Panc1 (cell line): ENCODE results near the gene PHTF2. TPM values are rescaled to one million over a fixed set of nuclear protein-coding genes. Genes with fewer than 3 reads are reported as not detected.

ENCODE experiments used
- ATAC-seq: fragments of 200-7000 bp; cut with Tn5 transposase; 2 replicates; pipeline ENCODE4 v1.9.1; 2020; ENCODE audit warnings: mild to moderate bottlenecking, moderate library complexity
- BruUV-seq: library from RNA; stranded (reverse); fragments of 400-500 nt; replicated peaks from 2 replicates; lab custom pipeline; 2021; lab: Mats Ljungman, UMichigan
- CTCF ChIA-PET: fragments of 300-600 bp; sonication (Branson Sonifier 250); formaldehyde crosslinking; loops from one replicate; lab custom pipeline; 2022; ENCODE audit warnings: antibody characterized with exemption; lab: Charles Lee
- POLR2A ChIA-PET: fragments of 300-600 bp; sonication (Branson Sonifier 250); formaldehyde crosslinking; loops from one replicate; lab custom pipeline; 2022; ENCODE audit warnings: antibody characterized with exemption; lab: Charles Lee
- DNase-seq: peaks from one replicate; pipeline ENCODE4 v3.0.0-alpha.2; 2010; ENCODE audit warnings: low read depth, low spot score
- H3K27ac ChIP-seq: 2 replicates; pipeline ENCODE4 v1.5.1; 2011; ENCODE audit warnings: mild to moderate bottlenecking, low read length, inconsistent platforms
- H3K27me3 ChIP-seq: fragments of 200-500 bp; sonication (Bioruptor generic); 2 replicates; pipeline ENCODE4 v1.6.0; 2014; ENCODE audit warnings: low read length, inconsistent platforms; ENCODE audit not compliant: control insufficient read depth, insufficient read depth
- H3K36me3 ChIP-seq: fragments of 200-500 bp; sonication (Bioruptor generic); 2 replicates; pipeline ENCODE4 v1.5.1; 2014; ENCODE audit warnings: inconsistent platforms, mild to moderate bottlenecking, low read length, moderate library complexity; ENCODE audit not compliant: control insufficient read depth, insufficient read depth
- H3K4me1 ChIP-seq: 2 replicates; pipeline ENCODE4 v1.5.1; 2011; ENCODE audit warnings: inconsistent platforms, mild to moderate bottlenecking, low read length, moderate library complexity; ENCODE audit not compliant: control insufficient read depth, insufficient read depth
- H3K4me3 ChIP-seq, 2 experiments: 2 replicates each; pipeline ENCODE4 v1.5.1; 2011 to 2012; ENCODE audit warnings: low read depth in 2 of 2, low read length in 2 of 2, mild to moderate bottlenecking in 2 of 2, inconsistent platforms in 1 of 2, moderate library complexity in 1 of 2
- H3K9me3 ChIP-seq: fragments of 200-500 bp; sonication (Bioruptor generic); 2 replicates; pipeline ENCODE4 v1.5.1; 2014; ENCODE audit warnings: low read depth, mild to moderate bottlenecking, inconsistent platforms, low read length, moderate library complexity; ENCODE audit not compliant: control insufficient read depth, insufficient read depth
- POLR2AphosphoS5 ChIP-seq: IDR thresholded peaks from 2 replicates; pipeline ENCODE4 v1.6.1; 2012; ENCODE audit warnings: mild to moderate bottlenecking, low read depth, low read length, moderate library complexity
- REST ChIP-seq, 2 experiments: IDR thresholded peaks; 2 replicates each; pipeline ENCODE4 v1.6.1; 2011 to 2012; ENCODE audit warnings: low read depth in 2 of 2, control low read depth in 1 of 2, low read length in 1 of 2, mild to moderate bottlenecking in 1 of 2, moderate library complexity in 1 of 2; ENCODE audit not compliant: insufficient read depth in 1 of 2
- SIN3A ChIP-seq: IDR thresholded peaks from 2 replicates; pipeline ENCODE4 v1.6.1; 2012; ENCODE audit warnings: low read depth, mild to moderate bottlenecking, low read length, moderate library complexity, borderline replicate concordance; ENCODE audit not compliant: insufficient read depth
- TCF7L2 ChIP-seq: IDR thresholded peaks from 2 replicates; pipeline ENCODE4 v1.6.1; 2011; ENCODE audit warnings: mild to moderate bottlenecking, low read depth, low read length, inconsistent platforms
- in situ Hi-C: cut with HindIII; loops from 2 replicates; pipeline ENCODE4 v1.10.0; 2016; ENCODE audit warnings: low sequenced_read_pairs, low pct_unique_long_range_greater_than_20kb
- intact Hi-C: fragments of 100-400 bp; cut with micrococcal nuclease; formaldehyde crosslinking; loops from one replicate; pipeline ENCODE4 v1.10.0; 2022; ENCODE audit not compliant: unreplicated experiment
- total RNA-seq: library from RNA; stranded (reverse); gene quantifications from one replicate; pipeline ENCODE4 v1.2.1, GENCODE V29; 2021; ENCODE audit not compliant: unreplicated experiment
- TF ChIP-seq, protein P1 (sequence below): fragments of 450-650 bp; IDR thresholded peaks from 2 replicates; pipeline ENCODE4 v1.5.1; 2017; ENCODE audit warnings: mild to moderate bottlenecking

The PHTF2 gene
- total RNA-seq, 1 experiment from 2014 or later: 61.5 TPM

DNA sequence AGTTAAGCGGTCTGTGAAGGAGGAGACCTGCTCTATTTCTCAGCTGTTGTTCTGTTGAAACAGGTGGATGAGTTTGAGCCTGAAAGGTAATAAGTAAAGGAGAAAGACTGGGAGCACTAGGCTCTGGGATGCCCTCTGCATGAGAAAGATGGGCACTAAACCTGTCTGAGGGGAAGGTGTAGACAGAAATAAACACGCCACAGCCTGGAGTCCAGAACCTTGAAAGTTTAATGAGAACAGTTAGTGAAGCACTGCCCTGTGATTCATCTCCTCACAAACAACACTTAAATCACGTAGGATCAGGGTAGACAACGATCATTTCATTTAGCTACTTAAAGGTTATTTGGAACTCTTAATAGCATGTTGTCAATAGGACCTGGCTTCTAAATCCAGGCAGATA is 193.1 kb downstream of the PHTF2 start:
- Histone ChIP-seq H3K9me3 (no peaks in the 10 kb centered on the region), H3K4me1 (no peaks in the 10 kb centered on the region), H3K27me3 (peaks cover 2% of the 10 kb centered on the region; the same call in 1 of the 2 replicates), H3K4me3 (no peak overlapping the region), H3K36me3 (no peaks in the 10 kb centered on the region), H3K27ac (no peak overlapping the region)
- POLR2A ChIA-PET: no interaction called here
- ATAC-seq: no peak
- in situ Hi-C loops: no loop called here
- intact Hi-C loops: no loop called here
- TF ChIP-seq POLR2AphosphoS5 (no peak), SIN3A (no peak), TCF7L2 (no peak), REST (IDR thresholded peaks at IDR 0.05; ENCODE audit: insufficient read depth in 1 of 2, low read depth in 2 of 2, low read length in 1 of 2) (no peak)
- TF ChIP-seq, protein P1, sequence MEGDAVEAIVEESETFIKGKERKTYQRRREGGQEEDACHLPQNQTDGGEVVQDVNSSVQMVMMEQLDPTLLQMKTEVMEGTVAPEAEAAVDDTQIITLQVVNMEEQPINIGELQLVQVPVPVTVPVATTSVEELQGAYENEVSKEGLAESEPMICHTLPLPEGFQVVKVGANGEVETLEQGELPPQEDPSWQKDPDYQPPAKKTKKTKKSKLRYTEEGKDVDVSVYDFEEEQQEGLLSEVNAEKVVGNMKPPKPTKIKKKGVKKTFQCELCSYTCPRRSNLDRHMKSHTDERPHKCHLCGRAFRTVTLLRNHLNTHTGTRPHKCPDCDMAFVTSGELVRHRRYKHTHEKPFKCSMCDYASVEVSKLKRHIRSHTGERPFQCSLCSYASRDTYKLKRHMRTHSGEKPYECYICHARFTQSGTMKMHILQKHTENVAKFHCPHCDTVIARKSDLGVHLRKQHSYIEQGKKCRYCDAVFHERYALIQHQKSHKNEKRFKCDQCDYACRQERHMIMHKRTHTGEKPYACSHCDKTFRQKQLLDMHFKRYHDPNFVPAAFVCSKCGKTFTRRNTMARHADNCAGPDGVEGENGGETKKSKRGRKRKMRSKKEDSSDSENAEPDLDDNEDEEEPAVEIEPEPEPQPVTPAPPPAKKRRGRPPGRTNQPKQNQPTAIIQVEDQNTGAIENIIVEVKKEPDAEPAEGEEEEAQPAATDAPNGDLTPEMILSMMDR: no peak
- no peak for DNase-seq
- BruUV-seq: no TSS peak
- CTCF ChIA-PET: no interaction called here

DNA sequence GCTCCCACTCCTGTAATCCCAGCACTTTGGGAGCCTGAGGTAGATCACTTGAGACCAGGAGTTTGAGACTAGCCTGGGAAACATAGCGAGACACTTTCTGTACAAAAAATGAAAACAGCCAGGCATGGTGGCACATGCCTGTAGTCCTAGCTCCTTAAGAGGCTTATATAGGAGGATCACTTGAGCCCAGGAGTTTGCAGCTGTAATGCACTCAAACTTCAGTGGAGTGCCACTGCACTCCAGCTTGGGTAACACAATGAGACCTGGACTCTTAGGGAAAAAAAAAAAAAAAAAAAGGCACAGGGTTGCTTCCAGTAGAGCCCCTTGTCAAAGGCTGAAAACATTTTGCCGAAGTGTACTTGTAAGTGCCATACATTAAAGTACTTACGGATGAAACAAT is 195.3 kb downstream of the PHTF2 start:
- DNase-seq (no peak), ATAC-seq (no peak)
- Histone ChIP-seq H3K4me1 (no peaks in the 10 kb centered on the region), H3K9me3 (no peaks in the 10 kb centered on the region), H3K27ac (no peak overlapping the region), H3K4me3 (no peak overlapping the region), H3K36me3 (no peaks in the 10 kb centered on the region), H3K27me3 (peaks cover 2% of the 10 kb centered on the region; the same call in 1 of the 2 replicates)
- intact Hi-C loops (no loop called here), in situ Hi-C loops (no loop called here)
- POLR2A ChIA-PET: no interaction called here
- CTCF ChIA-PET: no interaction called here
- TF ChIP-seq, protein P1: no peak
- TF ChIP-seq REST (IDR thresholded peaks at IDR 0.05; ENCODE audit: insufficient read depth in 1 of 2, low read depth in 2 of 2, low read length in 1 of 2) (no peak), SIN3A (no peak), POLR2AphosphoS5 (no peak), TCF7L2 (no peak)
- no TSS peak for BruUV-seq
